ENCODE results near the gene IL11. TPM values are rescaled to one million over a fixed set of nuclear protein-coding genes. Genes with fewer than 3 reads are reported as not detected.

IL11 gene
- total RNA-seq, 1 experiment from 2014 or later = 3.9 TPM

DNA sequence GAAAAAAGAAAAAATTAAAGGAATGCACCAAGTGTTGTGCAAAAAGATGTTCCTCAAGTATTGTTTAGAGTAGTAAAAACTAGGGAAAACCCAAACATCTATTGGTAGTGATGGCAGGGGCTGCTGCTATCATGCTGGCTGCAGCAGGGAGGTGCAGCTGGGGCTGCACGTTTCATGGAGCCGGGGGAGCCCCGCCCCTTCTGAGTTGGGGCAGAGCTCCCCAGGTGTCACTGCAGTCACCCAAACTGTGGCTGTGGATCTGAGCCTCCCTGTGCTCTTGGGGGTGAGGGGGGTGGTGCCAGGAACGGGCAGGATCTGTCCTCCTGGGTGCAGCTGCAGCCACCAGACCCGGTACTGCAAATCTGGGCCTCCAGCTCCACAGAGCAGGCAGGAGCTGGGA lies 48.8 kb upstream of the IL11 start:
- Histone ChIP-seq H2BK120ac (ENCODE audit: low read depth, low read length, poor library complexity, severe bottlenecking) (no peak overlapping the region), H2BK20ac (ENCODE audit: low read depth, low read length, poor library complexity, severe bottlenecking) (no peak overlapping the region), H2BK12ac (ENCODE audit: insufficient read length, low read depth, low read length) (no peak overlapping the region), H3K27ac (ENCODE audit: insufficient read length, low read depth, low read length) (no peak overlapping the region), H2BK5ac (ENCODE audit: insufficient read length, low read length) (no peak overlapping the region), H3K56ac (ENCODE audit: insufficient read length, low read depth, low read length) (no peak overlapping the region), H2AFZ (ENCODE audit: low read length) (no peak overlapping the region), H3K4ac (ENCODE audit: low read depth, low read length) (no peak overlapping the region), H2BK15ac (ENCODE audit: low read depth, low read length) (no peak overlapping the region), H3K27me3 (ENCODE audit: insufficient read depth, low read length) (no peaks in the 10 kb centered on the region), H3K9me3 (ENCODE audit: control insufficient read depth, low read depth, low read length) (no peaks in the 10 kb centered on the region), H3T11ph (ENCODE audit: low read length) (no peak overlapping the region), H4K91ac (ENCODE audit: insufficient read length, low read depth, low read length) (no peak overlapping the region), H4K20me1 (ENCODE audit: control insufficient read depth, insufficient read depth, insufficient read length) (no peaks in the 10 kb centered on the region), H4K8ac (replicated peaks; ENCODE audit: insufficient read length, low read depth, low read length) (no peak overlapping the region), H3K9ac (ENCODE audit: extremely low read depth, insufficient read length, low read length) (no peak overlapping the region), H3K79me2 (ENCODE audit: insufficient read depth, low read length) (no peaks in the 10 kb centered on the region), H3K4me1 (ENCODE audit: insufficient read depth, low read length) (peaks cover 3% of the 10 kb centered on the region), H3K23me2 (ENCODE audit: insufficient read length, low read depth, low read length, poor library complexity, severe bottlenecking) (no peaks in the 10 kb centered on the region), H2AK5ac (ENCODE audit: insufficient read length, low read length) (no peak overlapping the region), H3K79me1 (ENCODE audit: insufficient read depth, low read depth, low read length, poor library complexity, severe bottlenecking) (no peaks in the 10 kb centered on the region), H4K5ac (ENCODE audit: insufficient read length, low read depth, low read length) (no peak overlapping the region), H3K18ac (ENCODE audit: insufficient read length, low read depth, low read length) (no peak overlapping the region), H3K23ac (ENCODE audit: insufficient read length, low read depth, low read length) (no peak overlapping the region), H3K14ac (ENCODE audit: insufficient read depth, low read length) (no peak overlapping the region), H3K4me2 (ENCODE audit: insufficient read depth, insufficient read length, low read length) (no peak overlapping the region)
- no peak for DNase-seq
- Mint-ChIP-seq H3K4me1 (peaks cover 2 to 10% of the 10 kb centered on the region in 2 experiments), H3K36me3 (ENCODE audit: insufficient read depth in 1 of 3, low read depth in 3 of 3) (no peaks in the 10 kb centered on the region), H3K27ac (no peak overlapping the region), H3K4me3 (no peak overlapping the region), H3K9me3 (peaks cover 0 to 6% of the 10 kb centered on the region in 2 experiments; a peak in 1 of 5 replicates), H3K27me3 (ENCODE audit: low read depth) (peaks cover 38% of the 10 kb centered on the region)
- WGBS (ENCODE audit: extremely low coverage, insufficient read length, low lambda C conversion rate) = no CpG with 5 or more reads among the region's 5 CpGs
- no peak for TF ChIP-seq CTCF (conservative IDR thresholded peaks at IDR 0.05)

All from H9 (cell line).